Activated CD4-positive, alpha-beta T cell treated with anti-CD3 and anti-CD28 coated beads, Interleukin-2, amount 10 ng/mL, durations not matched to agents 24 days and 14 days (primary cell): ENCODE results near the gene C1R. TPM values are rescaled to one million over a fixed set of nuclear protein-coding genes. Genes with fewer than 3 reads are reported as not detected.
"Not testable (repeated sequence)": the region's sequence is repeated elsewhere in the genome, so short reads cannot be mapped to it uniquely, and the experiment has no call there.

Experiments used
- DNase-seq: peaks from one replicate; pipeline ENCODE4 v3.0.0; 2022
- H3K27ac Mint-ChIP-seq: one replicate; pipeline ENCODE4 v1.8.0; 2022; ENCODE audit warnings: mild to moderate bottlenecking, mixed read lengths
- H3K27me3 Mint-ChIP-seq: one replicate; pipeline ENCODE4 v1.8.0; 2022; ENCODE audit warnings: mixed read lengths
- H3K36me3 Mint-ChIP-seq: one replicate; pipeline ENCODE4 v1.8.0; 2022; ENCODE audit warnings: low read depth, mild to moderate bottlenecking, mixed read lengths
- H3K4me1 Mint-ChIP-seq: one replicate; pipeline ENCODE4 v1.8.0; 2021; ENCODE audit warnings: mixed read lengths
- H3K4me3 Mint-ChIP-seq: one replicate; pipeline ENCODE4 v1.8.0; 2022; ENCODE audit warnings: mild to moderate bottlenecking, moderate library complexity, mixed read lengths
- H3K9me3 Mint-ChIP-seq: one replicate; pipeline ENCODE4 v1.8.0; 2021; ENCODE audit warnings: mixed read lengths
- intact Hi-C: fragments of 100-400 bp; cut with micrococcal nuclease; formaldehyde crosslinking; loops from one replicate; pipeline ENCODE4 v1.15.1; 2023
- total RNA-seq: library from RNA; stranded (reverse); gene quantifications from 2 replicates; pipeline ENCODE4 v1.2.3, GENCODE V29; 2022

The C1R gene
- total RNA-seq, 1 donor from 2014 or later, result 2.5 TPM

DNA sequence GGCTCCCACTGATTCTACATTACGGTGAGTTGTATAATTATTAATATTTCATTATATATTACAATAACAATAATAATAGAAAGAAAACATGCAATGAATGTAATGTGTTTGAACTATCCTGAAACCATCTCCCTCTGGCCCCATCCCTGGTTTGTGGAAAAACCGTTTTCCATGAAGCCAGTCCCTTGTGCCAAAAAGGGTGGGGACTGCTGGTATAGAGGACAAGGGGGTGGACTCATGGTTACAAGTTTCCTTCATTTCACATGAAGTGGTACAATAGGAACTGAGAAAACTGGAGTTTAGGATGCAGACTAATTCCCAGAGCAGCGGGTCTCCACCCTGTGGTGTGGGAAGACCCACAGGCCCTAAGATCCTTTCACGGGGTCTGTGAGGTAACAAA lies 19.8 kb upstream of the C1R start:
- intact Hi-C loops, result no loop called here

DNA sequence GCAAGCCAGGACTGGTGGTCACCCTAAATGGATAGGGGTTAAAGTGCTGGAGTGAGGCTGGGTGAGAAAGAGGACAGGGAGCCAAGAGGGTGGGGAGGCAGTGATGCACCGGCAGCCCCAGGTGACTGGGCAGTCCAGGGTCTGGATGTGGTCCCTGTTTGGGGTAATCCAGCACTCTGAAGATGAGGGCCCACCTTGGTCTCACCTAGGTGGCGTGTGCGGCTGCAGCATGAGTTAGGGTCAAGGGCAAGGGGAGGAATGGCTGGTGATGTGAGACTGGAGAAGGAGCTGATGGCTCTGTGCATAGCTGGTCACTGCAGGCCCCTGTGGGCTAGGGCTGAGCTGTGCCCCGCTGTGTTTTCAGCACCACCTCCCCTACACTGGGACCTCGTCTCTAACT lies 18.4 kb upstream of the C1R start:
- peaks cover 38% of the 10 kb centered on the region for H3K4me1 Mint-ChIP-seq
- H3K27me3 Mint-ChIP-seq, result no peaks in the 10 kb centered on the region
- intact Hi-C loops, result no loop called here
- H3K36me3 Mint-ChIP-seq, result peaks cover 39% of the 10 kb centered on the region
- H3K27ac Mint-ChIP-seq, result no peak overlapping the region
- H3K9me3 Mint-ChIP-seq, result peaks cover 7% of the 10 kb centered on the region
- H3K4me3 Mint-ChIP-seq, result no peak overlapping the region
- DNase-seq, result no peak

More for the DNA sequence above, 19.8 kb upstream of the C1R start:
- H3K9me3 Mint-ChIP-seq, result no peaks in the 10 kb centered on the region
- no peak overlapping the region for H3K27ac Mint-ChIP-seq
- no peak for DNase-seq
- no peak overlapping the region for H3K4me3 Mint-ChIP-seq
- H3K4me1 Mint-ChIP-seq, result peaks cover 31% of the 10 kb centered on the region
- H3K27me3 Mint-ChIP-seq, result no peaks in the 10 kb centered on the region
- H3K36me3 Mint-ChIP-seq, result peaks cover 33% of the 10 kb centered on the region

- intact Hi-C loops, result loop anchor here (1.0 to 2.0 kb wide), 5 partner anchors 139 to 356 kb away; partner anchors contain the start of genes C12orf57, EMG1, MLF2 and PHB2
- DNase-seq, result no peak
- peak overlapping the region; percentile 95 for H3K4me3 Mint-ChIP-seq
- H3K27me3 Mint-ChIP-seq, result no peaks in the 10 kb centered on the region
- peaks cover 41% of the 10 kb centered on the region for H3K4me1 Mint-ChIP-seq
- H3K27ac Mint-ChIP-seq, result peak overlapping the region; percentile 82
- H3K36me3 Mint-ChIP-seq, result peaks cover 36% of the 10 kb centered on the region
- peaks cover 10% of the 10 kb centered on the region for H3K9me3 Mint-ChIP-seq
These were observed 17.3 kb upstream of the C1R start for GRCh38 chr12:7109572-7109920.

GRCh38 chr12:7108796-7109571 lies 16.7 kb upstream of the C1R start, which contains the start of gene C1RL:
Gene C1RL (minus strand): TSS chr12:7109214. CDS start chr12:7109180, 34 bp downstream.
- peak; percentile 96 for DNase-seq
- peaks cover 10% of the 10 kb centered on the region for H3K9me3 Mint-ChIP-seq
- peak within 1 kb of the TSS; percentile 92 for H3K27ac Mint-ChIP-seq
- no peaks in the 10 kb centered on the region for H3K27me3 Mint-ChIP-seq
- intact Hi-C loops, result loop anchor here (1.0 to 2.0 kb wide), 6 partner anchors 91 to 356 kb away; partner anchors contain the start of genes C12orf57, EMG1, LPCAT3 and MLF2
- peaks cover 42% of the 10 kb centered on the region for H3K4me1 Mint-ChIP-seq
- H3K36me3 Mint-ChIP-seq, result peaks cover 40% of the 10 kb centered on the region
- H3K4me3 Mint-ChIP-seq, result peak within 1 kb of the TSS; percentile 95

DNA sequence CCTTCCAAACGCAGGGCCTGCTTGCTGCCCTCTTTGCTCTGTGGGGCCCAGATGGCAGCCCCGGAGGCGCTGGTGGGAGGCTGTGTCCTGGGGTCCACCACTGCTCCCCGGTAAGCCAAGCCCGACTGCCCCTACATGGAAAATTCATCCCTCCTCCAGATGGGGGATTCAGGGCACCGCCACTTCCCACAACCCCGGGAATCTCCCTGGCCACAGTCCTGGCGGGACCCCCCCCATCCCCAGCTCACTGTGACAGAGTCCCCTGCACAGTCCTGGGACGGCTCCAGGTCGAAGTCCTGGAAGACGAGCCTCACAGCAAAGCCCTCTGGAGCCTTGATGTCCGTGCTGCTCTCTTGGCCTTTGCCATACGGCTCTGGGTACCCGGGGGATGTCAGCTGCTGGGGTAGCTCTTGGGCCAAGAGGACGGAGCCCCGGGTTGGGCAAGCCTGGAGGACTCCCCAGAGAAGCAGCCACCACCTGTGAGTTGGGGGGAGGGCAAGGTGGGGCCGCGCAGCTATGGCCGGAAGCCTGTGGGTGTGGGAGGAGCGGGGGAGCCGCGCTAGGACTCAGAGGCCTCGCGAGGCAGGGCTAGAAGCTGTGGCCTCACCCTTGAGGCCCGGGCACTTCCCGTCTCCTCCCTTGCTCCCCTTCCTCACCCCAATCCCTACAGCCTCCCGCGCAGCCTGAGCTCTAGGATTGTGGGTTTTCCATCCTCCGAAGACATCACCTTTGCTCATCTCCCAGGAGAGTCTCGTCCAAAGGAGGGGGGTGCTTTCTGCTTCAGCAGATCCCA lies 16.0 kb upstream of the C1R start:
- intact Hi-C loops, result loop anchor here (1.0 to 2.0 kb wide), 3 partner anchors 90 to 183 kb away; partner anchors contain the start of genes EMG1, LPCAT3 and PHB2
- H3K27me3 Mint-ChIP-seq, result no peaks in the 10 kb centered on the region
- DNase-seq, result peak; percentile 94
- peaks cover 38% of the 10 kb centered on the region for H3K4me1 Mint-ChIP-seq
- H3K36me3 Mint-ChIP-seq, result peaks cover 44% of the 10 kb centered on the region
- peak overlapping the region; percentile 95 for H3K4me3 Mint-ChIP-seq
- H3K9me3 Mint-ChIP-seq, result peaks cover 10% of the 10 kb centered on the region
- H3K27ac Mint-ChIP-seq, result peak overlapping the region; percentile 92

- no peaks in the 10 kb centered on the region for H3K27me3 Mint-ChIP-seq
- peaks cover 10% of the 10 kb centered on the region for H3K9me3 Mint-ChIP-seq
- peak overlapping the region; percentile 92 for H3K27ac Mint-ChIP-seq
- intact Hi-C loops, result loop anchor here (1.0 to 2.0 kb wide), 3 partner anchors 89 to 183 kb away; partner anchors contain the start of genes EMG1, LPCAT3 and PHB2
- peaks cover 44% of the 10 kb centered on the region for H3K36me3 Mint-ChIP-seq
- H3K4me3 Mint-ChIP-seq, result peak overlapping the region; percentile 95
- H3K4me1 Mint-ChIP-seq, result peaks cover 40% of the 10 kb centered on the region
- DNase-seq, result no peak
These were observed 15.4 kb upstream of the C1R start for GRCh38 chr12:7107636-7108002.

- intact Hi-C loops, DNase-seq, H3K27me3 Mint-ChIP-seq, H3K9me3 Mint-ChIP-seq, H3K27ac Mint-ChIP-seq: not testable (repeated sequence)
- peaks cover 43% of the 10 kb centered on the region for H3K4me1 Mint-ChIP-seq
- peaks cover 46% of the 10 kb centered on the region for H3K36me3 Mint-ChIP-seq
- H3K4me3 Mint-ChIP-seq, result peak overlapping the region; percentile 30
These were observed 14.9 kb upstream of the C1R start for GRCh38 chr12:7107181-7107580.

DNA sequence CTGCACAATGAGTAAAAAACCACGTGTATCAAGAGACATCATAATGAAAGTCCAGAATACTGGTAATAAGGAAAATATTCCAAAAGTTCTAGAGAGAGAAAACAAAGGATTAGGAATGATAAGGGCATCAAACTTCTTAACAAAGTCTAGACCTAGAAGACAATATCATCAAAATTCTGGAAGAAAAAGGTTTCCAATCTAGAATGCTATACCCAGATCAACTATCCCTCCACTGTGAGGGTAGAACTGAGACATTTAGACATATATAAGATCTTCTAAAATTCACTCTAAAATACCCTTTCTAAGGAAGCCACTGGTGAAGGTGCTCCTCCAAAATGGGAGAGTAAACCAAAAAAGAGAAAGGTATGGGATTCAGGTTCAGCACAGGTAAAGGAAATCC lies 13.8 kb upstream of the C1R start:
- peaks cover 50% of the 10 kb centered on the region for H3K36me3 Mint-ChIP-seq
- H3K27me3 Mint-ChIP-seq, result no peaks in the 10 kb centered on the region
- intact Hi-C loops, result no loop called here
- H3K27ac Mint-ChIP-seq, result no peak overlapping the region
- DNase-seq, result no peak
- peaks cover 10% of the 10 kb centered on the region for H3K9me3 Mint-ChIP-seq
- peaks cover 38% of the 10 kb centered on the region for H3K4me1 Mint-ChIP-seq
- H3K4me3 Mint-ChIP-seq, result peak overlapping the region; percentile 22

DNA sequence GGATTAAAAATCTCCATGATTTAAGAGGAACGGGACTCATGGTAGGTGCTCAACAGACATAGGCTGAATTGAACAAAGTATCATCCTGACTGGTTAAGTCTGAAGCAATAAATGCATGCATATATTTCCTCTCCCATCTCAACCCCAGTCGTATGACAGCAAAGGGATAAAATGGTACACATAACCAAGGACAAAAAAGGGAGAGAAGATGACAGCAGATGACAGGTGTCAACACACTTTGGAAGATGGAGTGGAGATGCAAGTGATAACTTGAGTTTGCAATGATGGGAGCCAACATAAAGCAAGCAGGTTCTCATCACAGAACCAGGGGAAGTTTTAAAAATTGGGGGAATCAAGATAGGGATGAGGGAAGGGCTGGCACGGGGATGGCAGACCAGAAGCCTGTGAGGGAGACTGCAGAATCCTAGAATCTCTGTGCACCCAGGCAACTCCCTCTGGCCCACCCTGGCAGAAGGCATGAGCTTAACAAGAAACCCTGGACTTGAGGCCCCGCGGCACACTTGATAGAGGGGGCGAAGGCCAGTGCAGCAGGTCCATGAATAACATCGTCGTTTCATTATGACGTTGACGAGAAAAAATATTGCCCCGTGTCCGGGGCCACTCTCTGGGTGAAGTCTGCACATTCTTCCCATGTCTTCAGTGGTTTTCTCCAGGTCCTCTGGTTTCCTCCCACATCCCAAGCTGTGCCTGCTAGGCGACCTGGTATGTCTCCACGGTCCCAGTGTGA lies 11.8 kb upstream of the C1R start:
- intact Hi-C loops, result no loop called here
- Mint-ChIP-seq H3K27ac (no peak overlapping the region), H3K4me1 (peaks cover 25% of the 10 kb centered on the region), H3K4me3 (no peak overlapping the region), H3K27me3 (no peaks in the 10 kb centered on the region), H3K9me3 (peaks cover 10% of the 10 kb centered on the region), H3K36me3 (peaks cover 54% of the 10 kb centered on the region)
- no peak for DNase-seq

DNA sequence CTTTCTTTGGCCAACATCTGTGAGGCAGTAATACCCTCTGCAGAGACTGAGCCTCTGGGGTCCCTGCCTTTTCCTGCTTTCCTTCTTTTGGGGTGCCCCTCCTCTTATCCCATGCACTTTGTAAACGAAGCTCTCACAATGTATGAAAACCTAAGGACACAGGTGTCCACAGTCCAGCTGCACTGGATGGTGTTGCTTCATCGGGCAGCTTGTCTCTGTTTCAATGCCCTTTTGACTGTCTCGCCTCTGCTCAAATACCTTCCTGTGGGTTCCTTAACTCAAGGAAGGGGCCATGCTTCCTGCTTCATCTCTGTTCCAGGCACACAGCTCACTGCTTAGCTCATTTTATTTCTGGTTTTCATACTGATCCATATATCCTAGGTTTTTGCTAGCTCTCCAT lies 10.3 kb upstream of the C1R start:
- peaks cover 18% of the 10 kb centered on the region for H3K4me1 Mint-ChIP-seq
- intact Hi-C loops, result no loop called here
- no peak overlapping the region for H3K27ac Mint-ChIP-seq
- H3K9me3 Mint-ChIP-seq, result peaks cover 10% of the 10 kb centered on the region
- peaks cover 55% of the 10 kb centered on the region for H3K36me3 Mint-ChIP-seq
- no peak for DNase-seq
- no peaks in the 10 kb centered on the region for H3K27me3 Mint-ChIP-seq
- H3K4me3 Mint-ChIP-seq, result no peak overlapping the region

DNA sequence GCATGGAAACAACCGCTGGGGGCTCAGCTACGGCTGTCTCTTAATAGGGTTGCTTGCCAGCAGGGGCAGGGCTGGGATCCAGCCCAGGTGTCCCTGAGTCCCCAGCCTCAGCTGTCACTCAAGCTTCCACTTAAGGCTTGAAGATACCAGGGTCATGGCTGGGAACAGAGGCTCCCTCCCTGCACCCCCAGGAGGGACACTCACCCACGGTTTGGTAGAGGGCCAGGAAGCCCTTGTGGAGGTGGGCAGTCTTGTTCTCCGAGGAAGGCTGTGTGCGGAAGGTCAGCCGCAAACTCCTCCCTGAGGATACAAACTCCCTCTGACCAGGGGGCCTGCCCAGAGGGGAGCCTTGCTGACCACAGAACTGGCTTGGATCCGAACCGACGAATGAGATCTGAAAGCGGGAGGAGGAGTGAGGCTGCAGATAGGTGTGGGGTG lies 9.5 kb upstream of the C1R start:
- Mint-ChIP-seq H3K9me3 (peaks cover 10% of the 10 kb centered on the region), H3K36me3 (peaks cover 49% of the 10 kb centered on the region), H3K4me1 (peaks cover 17% of the 10 kb centered on the region), H3K4me3 (no peak overlapping the region), H3K27me3 (no peaks in the 10 kb centered on the region), H3K27ac (no peak overlapping the region)
- intact Hi-C loops, result no loop called here
- DNase-seq, result no peak

GRCh38 chr12:7101047-7101693 lies 8.9 kb upstream of the C1R start:
- intact Hi-C loops, result no loop called here
- Mint-ChIP-seq H3K36me3 (peaks cover 44% of the 10 kb centered on the region), H3K27me3 (no peaks in the 10 kb centered on the region), H3K4me3 (no peak overlapping the region), H3K4me1 (peaks cover 14% of the 10 kb centered on the region), H3K9me3 (peaks cover 7% of the 10 kb centered on the region), H3K27ac (peak overlapping the region; percentile 53)
- DNase-seq, result no peak

GRCh38 chr12:7100239-7100638 lies 8.0 kb upstream of the C1R start:
- intact Hi-C loops, result no loop called here
- no peaks in the 10 kb centered on the region for H3K9me3 Mint-ChIP-seq
- H3K36me3 Mint-ChIP-seq, result peaks cover 35% of the 10 kb centered on the region
- no peaks in the 10 kb centered on the region for H3K27me3 Mint-ChIP-seq
- peaks cover 7% of the 10 kb centered on the region for H3K4me1 Mint-ChIP-seq
- no peak overlapping the region for H3K4me3 Mint-ChIP-seq
- no peak for DNase-seq
- H3K27ac Mint-ChIP-seq, result no peak overlapping the region
